NCI-H510A (cell line): ENCODE results near the gene CEACAM19.
"Not testable (repeated sequence)": the region's sequence is repeated elsewhere in the genome, so short reads cannot be mapped to it uniquely, and the experiment has no call there.

Experiments used
- DNase-seq: peaks from one replicate; lab custom pipeline; 2025; lab: John Stamatoyannopoulos, UW

CEACAM19 gene

GRCh38 chr19:44645407-44646048 is 25.8 kb upstream of the CEACAM19 start:
- no peak for DNase-seq

DNA sequence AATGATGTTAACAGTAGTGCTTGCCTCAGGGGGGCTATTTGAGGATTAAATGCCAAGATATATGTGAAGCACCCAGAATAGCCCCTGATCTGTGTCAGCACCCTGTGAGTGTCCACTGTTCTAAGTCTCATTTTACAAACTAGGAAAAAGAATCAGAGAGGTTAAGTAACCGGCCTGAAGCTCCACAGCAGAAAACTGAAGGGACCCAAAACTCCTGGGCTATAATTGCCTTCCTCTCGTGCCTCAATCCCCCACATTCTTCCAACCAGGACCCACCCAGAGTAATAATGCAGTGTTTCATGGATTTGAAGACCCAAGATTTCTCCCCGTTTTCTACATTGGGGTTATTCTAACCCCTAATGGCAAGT is 25.2 kb upstream of the CEACAM19 start:
- no peak for DNase-seq

DNA sequence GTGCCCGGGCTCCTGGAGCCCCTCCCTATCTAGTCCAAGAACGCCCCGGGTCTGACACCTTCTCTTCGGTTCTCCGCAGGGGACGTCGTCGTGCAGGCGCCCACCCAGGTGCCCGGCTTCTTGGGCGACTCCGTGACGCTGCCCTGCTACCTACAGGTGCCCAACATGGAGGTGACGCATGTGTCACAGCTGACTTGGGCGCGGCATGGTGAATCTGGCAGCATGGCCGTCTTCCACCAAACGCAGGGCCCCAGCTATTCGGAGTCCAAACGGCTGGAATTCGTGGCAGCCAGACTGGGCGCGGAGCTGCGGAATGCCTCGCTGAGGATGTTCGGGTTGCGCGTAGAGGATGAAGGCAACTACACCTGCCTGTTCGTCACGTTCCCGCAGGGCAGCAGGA is 24.1 kb upstream of the CEACAM19 start:
- no peak for DNase-seq

DNA sequence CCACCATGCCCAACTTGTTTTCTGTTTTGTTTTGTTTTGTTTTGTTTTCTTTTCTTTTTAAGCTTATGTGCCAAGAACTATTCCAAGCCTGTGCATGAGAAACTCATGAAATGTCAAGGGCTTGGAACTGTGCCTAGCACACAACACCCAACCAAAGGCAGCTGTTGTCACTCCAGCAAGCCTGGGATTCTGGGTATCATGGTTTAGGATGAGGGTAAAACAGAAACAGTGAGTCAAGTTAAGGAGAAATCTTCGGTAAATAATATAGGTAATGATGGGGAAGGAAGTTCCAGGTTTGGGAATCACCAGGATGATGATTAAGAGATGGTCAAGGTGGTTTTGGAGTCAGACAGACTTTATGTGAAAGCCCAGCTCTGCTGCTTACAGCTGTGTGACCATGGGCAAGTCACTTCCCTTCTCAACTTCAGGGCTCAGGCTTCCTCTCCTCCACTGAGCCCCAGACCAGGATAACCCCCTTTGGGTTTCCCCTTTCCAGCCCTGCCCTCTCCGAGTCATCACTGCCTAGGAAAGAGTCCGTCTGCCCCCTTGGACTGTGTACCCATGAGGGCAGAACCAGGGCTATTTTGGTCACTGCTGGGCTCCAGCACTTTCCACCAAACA is 22.5 kb upstream of the CEACAM19 start:
- DNase-seq: no peak

GRCh38 chr19:44649578-44650145 is 21.6 kb upstream of the CEACAM19 start:
- no peak for DNase-seq

DNA sequence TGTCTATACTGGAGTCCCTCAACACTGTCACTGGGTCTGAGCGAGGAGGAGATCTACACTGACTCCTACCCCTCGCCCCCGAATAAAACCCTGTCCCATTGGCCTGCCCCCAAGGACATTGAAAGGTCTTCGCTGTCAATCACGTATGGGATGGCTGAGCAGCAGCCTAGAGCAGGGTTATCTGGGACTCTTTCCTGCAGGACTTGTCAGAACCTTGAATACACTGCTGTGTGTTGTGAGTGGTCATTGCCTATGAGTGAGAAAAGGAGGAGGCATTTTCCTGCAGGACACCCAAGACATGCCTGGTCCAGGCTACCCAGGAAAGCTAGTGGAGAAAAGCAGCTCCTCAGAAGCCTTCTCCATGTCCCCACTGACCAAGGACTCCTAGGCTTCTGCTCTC is 17.9 kb upstream of the CEACAM19 start:
- no peak for DNase-seq

- no peak for DNase-seq
Observed at GRCh38 chr19:44653977-44654774, 17.1 kb upstream of the CEACAM19 start.

DNA sequence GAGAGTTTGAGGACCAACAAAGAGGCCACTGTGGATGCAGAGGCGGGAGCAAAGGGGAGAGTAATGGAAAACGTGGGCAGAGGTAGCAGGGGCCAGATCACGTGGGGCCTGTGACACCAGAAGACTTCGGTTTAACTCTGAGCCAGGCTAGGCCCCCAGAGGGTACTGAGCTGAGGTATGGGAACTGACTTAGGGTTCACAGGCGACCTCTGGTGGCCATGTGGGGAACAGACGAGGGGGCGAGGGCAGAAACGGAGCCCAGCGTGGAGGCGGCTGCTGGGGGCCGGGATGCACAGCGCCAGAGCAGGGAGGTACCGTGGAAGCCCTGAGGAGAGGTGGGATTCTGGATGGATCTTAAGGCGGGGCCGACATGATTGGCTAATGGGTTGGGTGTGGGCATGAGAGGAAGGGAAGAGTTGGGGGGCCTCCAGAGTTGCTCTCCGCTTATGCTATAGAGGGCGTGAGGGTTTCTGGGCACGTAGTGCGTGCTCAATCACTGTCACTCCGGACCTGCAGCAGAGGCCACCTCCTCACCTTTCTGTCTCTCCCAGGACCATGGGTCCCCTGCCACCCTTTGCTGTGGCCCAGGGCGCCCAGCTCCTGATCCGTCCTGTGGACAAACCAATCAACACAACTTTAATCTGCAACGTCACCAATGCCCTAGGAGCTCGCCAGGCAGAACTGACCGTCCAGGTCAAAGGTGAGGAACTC is 13.9 kb upstream of the CEACAM19 start:
- no peak for DNase-seq

- DNase-seq: no peak
Observed at GRCh38 chr19:44658069-44658733, 13.1 kb upstream of the CEACAM19 start.

DNA sequence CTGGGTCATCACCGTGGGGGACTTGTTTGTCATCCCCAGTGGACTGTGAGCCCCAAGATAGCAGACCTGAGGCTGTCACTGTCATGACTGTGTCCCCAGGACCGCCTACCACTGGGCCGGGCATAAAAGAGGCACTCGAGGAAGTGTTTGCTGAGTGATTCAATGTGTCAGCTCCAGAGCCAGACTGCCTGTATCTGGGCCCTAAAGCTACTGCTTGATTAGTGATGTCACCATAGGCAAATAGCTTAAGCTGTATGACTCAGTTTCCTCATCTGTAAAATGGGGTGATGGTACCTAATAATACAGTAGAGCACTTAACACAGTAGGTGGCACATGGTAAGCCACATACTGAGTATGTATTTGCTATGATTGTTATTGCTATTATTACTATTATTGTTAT is 11.2 kb upstream of the CEACAM19 start:
- no peak for DNase-seq

DNA sequence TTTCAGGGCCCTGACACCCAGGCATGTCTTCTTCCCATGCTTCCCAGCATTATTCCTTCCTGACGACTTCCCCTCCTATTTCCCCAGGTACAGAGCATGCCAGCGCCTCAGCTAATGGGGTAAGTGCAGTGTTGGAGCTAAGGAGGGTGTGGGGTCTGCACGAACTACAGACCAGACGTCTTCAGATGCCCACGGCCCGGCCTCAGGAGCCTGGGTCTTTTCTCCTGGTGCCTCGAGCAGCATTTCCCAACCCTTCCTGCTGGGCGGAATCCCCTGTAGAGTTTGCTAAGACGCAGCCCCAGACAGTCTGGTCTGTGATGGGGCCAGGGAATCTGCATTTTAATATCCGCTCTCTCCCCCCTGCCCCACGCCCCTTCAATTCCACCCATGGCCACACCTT is 10.1 kb upstream of the CEACAM19 start:
- no peak for DNase-seq

DNA sequence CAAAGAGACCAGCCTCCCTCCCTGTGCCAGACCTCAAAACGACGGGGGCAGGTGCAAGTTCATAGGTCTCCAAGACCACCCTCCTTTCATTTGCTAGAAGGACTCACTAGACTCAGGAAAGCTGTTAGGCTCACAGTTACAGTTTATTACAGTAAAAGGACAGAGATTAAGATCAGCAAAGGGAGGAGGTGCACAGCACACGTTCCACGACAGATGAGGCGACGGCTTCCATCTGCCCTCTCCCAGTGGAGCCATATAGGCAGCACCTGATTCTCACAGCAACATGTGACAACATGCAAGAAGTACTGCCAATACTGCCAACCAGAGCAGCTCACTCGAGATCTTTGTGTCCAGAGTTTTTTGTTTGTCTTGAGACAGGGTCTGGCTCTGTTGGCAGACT is 9.4 kb upstream of the CEACAM19 start:
- DNase-seq: no peak

- no peak for DNase-seq
Observed at GRCh38 chr19:44662691-44663385, 8.4 kb upstream of the CEACAM19 start.

GRCh38 chr19:44663996-44664395 is 7.3 kb upstream of the CEACAM19 start:
- DNase-seq: no peak

DNA sequence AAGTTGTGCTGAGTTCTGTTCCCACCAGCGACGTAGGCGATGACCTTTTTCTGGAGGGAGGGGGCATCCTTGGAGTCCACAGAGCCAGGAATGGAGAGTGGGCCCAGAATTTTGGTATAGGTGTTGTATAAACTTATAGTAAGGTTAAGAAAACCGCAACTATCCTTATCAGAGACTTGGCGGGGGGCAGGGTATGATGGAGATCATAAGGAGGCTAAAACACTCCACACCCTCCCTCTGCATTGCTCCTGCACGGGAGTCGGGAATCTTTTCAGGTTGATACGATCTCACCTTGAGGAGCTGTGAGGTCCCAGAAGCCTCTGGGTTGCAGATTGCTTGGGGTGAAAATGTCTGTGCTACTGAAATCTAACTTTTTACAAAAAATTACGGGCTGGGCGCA is 6.3 kb upstream of the CEACAM19 start:
- DNase-seq: no peak

- DNase-seq: no peak
Observed at GRCh38 chr19:44666852-44667556, 4.3 kb upstream of the CEACAM19 start.

DNA sequence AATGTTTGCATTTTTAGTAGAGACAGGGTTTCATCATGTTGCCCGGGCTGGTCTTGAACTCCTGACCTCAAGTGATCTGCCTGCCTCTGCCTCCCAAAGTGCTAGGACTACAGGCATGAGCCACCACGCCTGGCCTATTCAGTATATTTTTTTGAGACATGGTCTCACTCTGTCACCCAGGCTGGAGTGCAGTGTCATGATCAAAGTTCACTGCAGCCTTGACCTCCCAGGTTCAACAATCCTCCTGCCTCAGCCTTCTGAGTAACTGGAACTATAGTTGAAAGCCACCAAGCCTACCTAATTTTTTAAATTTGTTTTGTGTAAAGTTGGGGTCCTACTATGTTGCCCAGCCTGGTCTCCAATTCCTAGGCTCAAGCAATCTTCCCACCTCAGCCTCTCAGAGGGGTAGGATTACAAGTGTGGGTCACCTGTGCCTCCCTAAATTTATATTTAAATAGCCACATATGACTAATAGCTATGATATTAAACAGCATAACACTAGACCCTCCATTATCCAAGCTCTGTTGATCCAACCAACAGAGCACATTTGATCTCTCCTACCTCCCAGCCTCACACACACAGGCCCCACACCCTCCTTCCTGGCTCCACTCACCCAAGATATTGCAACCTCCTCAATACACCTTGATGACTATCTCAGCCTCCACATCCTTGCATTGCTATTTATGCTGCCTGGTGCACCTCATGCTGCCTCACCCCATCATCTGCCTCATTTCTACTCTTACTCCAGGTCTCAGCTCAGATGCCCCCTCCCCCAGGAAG is 2.1 kb upstream of the CEACAM19 start:
- DNase-seq: no peak

DNA sequence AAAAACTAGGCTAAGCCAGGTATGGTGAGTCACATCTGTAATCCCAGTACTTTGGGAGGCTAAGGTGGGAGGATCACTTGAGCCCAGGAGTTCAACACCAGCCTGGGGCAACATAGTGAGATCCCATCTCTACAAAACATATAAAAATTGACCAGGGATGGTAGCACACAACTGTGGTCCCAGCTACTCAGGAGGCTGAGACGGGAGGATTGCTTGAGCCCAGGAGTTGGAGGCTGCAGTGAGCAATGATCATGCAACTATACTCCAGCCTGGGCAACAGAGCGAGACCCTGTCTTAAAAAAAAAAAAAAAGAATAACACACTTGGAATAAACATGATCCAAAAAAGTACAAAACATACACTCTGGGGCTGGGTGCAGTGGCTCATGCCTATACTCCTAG is 1.3 kb upstream of the CEACAM19 start:
- not testable (repeated sequence) for DNase-seq

- DNase-seq: no peak
Observed at GRCh38 chr19:44672226-44672625, 944 bp downstream of the CEACAM19 start.

DNA sequence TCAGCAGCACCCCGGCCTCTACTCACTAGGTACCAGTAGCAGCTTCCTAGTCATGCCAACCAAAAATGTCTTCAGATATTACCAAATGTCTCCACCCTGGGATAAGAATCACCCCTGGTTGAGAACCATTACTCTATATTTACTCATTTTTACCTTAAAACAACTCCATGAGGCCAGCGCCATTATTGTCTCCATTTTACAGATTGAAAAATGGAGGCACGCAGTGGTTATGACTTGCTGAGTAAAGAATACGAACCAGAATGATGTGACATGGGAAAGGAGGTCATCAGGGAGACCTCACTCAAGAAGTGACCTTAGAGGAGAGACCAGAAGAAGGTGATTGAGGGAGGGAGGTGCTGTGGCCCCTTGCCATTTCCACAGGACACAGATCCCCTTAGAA is 2.2 kb downstream of the CEACAM19 start:
- DNase-seq: no peak
